Loucy (cell line): ENCODE results near the gene GPR78.

Experiments used
- H2AFZ ChIP-seq: fragments of 200-600 bp; sonication (generic); 2 replicates; pipeline ENCODE4 v1.6.0; 2016; ENCODE audit warnings: antibody characterized with exemption, mild to moderate bottlenecking, low read length, moderate library complexity
- H3F3A ChIP-seq: fragments of 200-600 bp; 2 replicates; pipeline ENCODE4 v1.6.0; 2016; ENCODE audit warnings: antibody characterized with exemption, low read depth, mild to moderate bottlenecking
- H3K27me3 ChIP-seq: fragments of 200-600 bp; sonication (generic); 2 replicates; pipeline ENCODE4 v1.6.1; 2014; ENCODE audit warnings: low read length, mild to moderate bottlenecking; ENCODE audit not compliant: insufficient read depth, poor library complexity, severe bottlenecking
- H3K36me3 ChIP-seq: fragments of 200-600 bp; sonication (generic); 2 replicates; pipeline ENCODE4 v1.6.1; 2016; ENCODE audit warnings: low read length; ENCODE audit not compliant: insufficient read depth
- H3K4me1 ChIP-seq: fragments of 200-600 bp; sonication (generic); 2 replicates; pipeline ENCODE4 v1.5.1; 2014; ENCODE audit warnings: low read length, mild to moderate bottlenecking; ENCODE audit not compliant: insufficient read depth, poor library complexity, severe bottlenecking
- H3K4me2 ChIP-seq: fragments of 200-600 bp; sonication (generic); 2 replicates; pipeline ENCODE4 v1.6.0; 2014; ENCODE audit warnings: antibody characterized with exemption, low read length, low read depth, mild to moderate bottlenecking; ENCODE audit not compliant: poor library complexity, severe bottlenecking
- H3K4me3 ChIP-seq: fragments of 200-600 bp; sonication (generic); 2 replicates; pipeline ENCODE4 v1.5.1; 2014; ENCODE audit warnings: low read length, mild to moderate bottlenecking, mixed read lengths; ENCODE audit not compliant: poor library complexity, severe bottlenecking
- H3K79me2 ChIP-seq: fragments of 200-600 bp; sonication (generic); 2 replicates; pipeline ENCODE4 v1.6.1; 2014; ENCODE audit warnings: low read length; ENCODE audit not compliant: insufficient read depth
- H3K9ac ChIP-seq: fragments of 200-600 bp; sonication (generic); 2 replicates; pipeline ENCODE4 v1.6.0; 2014; ENCODE audit warnings: mild to moderate bottlenecking, low read depth, low read length, moderate library complexity; ENCODE audit not compliant: poor library complexity, severe bottlenecking
- H3K9me2 ChIP-seq: fragments of 200-600 bp; sonication (generic); replicated peaks from 2 replicates; pipeline ENCODE4 v1.6.1; 2016; ENCODE audit warnings: low read depth, low read length, mixed read lengths
- H3K9me3 ChIP-seq: fragments of 200-600 bp; sonication (generic); 2 replicates; pipeline ENCODE4 v1.6.1; 2014; ENCODE audit warnings: mild to moderate bottlenecking, antibody characterized with exemption, low read length, low read depth; ENCODE audit not compliant: insufficient read depth
- H4K20me1 ChIP-seq: fragments of 200-600 bp; sonication (generic); 2 replicates; pipeline ENCODE4 v1.6.0; 2014; ENCODE audit warnings: antibody characterized with exemption, low read length, mild to moderate bottlenecking; ENCODE audit not compliant: insufficient read depth, poor library complexity, severe bottlenecking
- CTCF ChIP-seq: fragments of 200-600 bp; sonication (generic); conservative IDR thresholded peaks from 2 replicates; pipeline ENCODE4 v1.5.1; 2014; ENCODE audit warnings: mild to moderate bottlenecking, antibody characterized with exemption, low read length
- EZH2phosphoT487 ChIP-seq: fragments of 200-600 bp; IDR thresholded peaks from 2 replicates; pipeline ENCODE4 v1.6.1; 2018; ENCODE audit warnings: antibody characterized with exemption, mild to moderate bottlenecking, moderate library complexity, borderline replicate concordance

Gene GPR78

GRCh38 chr4:8616831-8617230, 36.6 kb downstream of the GPR78 start:
- no peaks in the 10 kb centered on the region for H4K20me1 ChIP-seq
- no peaks in the 10 kb centered on the region for H3K36me3 ChIP-seq
- no peaks in the 10 kb centered on the region for H3K27me3 ChIP-seq
- H3K4me3 ChIP-seq, result no peak overlapping the region
- peaks cover 8% of the 10 kb centered on the region; the same call in 1 of the 2 replicates for H3K9me3 ChIP-seq
- no peak overlapping the region for H3K4me2 ChIP-seq
- no peaks in the 10 kb centered on the region for H3F3A ChIP-seq
- no peaks in the 10 kb centered on the region for H3K4me1 ChIP-seq
- H3K79me2 ChIP-seq, result no peaks in the 10 kb centered on the region
- TF ChIP-seq EZH2phosphoT487 (no peak), CTCF (no peak)
- no peaks in the 10 kb centered on the region for H3K9me2 ChIP-seq
- H2AFZ ChIP-seq, result no peak overlapping the region
- H3K9ac ChIP-seq, result no peak overlapping the region

- H3K9ac ChIP-seq, result no peak overlapping the region
- no peaks in the 10 kb centered on the region for H3K9me2 ChIP-seq
- no peaks in the 10 kb centered on the region for H3K79me2 ChIP-seq
- TF ChIP-seq CTCF (no peak), EZH2phosphoT487 (no peak)
- no peaks in the 10 kb centered on the region for H3F3A ChIP-seq
- H2AFZ ChIP-seq, result no peak overlapping the region
- H3K4me2 ChIP-seq, result no peak overlapping the region
- no peaks in the 10 kb centered on the region for H3K4me1 ChIP-seq
- H3K36me3 ChIP-seq, result no peaks in the 10 kb centered on the region
- H3K4me3 ChIP-seq, result no peak overlapping the region
- H4K20me1 ChIP-seq, result no peaks in the 10 kb centered on the region
- no peaks in the 10 kb centered on the region for H3K27me3 ChIP-seq
- H3K9me3 ChIP-seq, result peaks cover 8% of the 10 kb centered on the region; the same call in 1 of the 2 replicates
Observed at GRCh38 chr4:8617486-8618040, 37.4 kb downstream of the GPR78 start.

- H2AFZ ChIP-seq, result no peak overlapping the region
- H3K4me3 ChIP-seq, result no peak overlapping the region
- H3K36me3 ChIP-seq, result no peaks in the 10 kb centered on the region
- H3K9ac ChIP-seq, result no peak overlapping the region
- TF ChIP-seq EZH2phosphoT487, result no peak
- TF ChIP-seq CTCF, result no peak
- H3K4me1 ChIP-seq, result no peaks in the 10 kb centered on the region
- no peaks in the 10 kb centered on the region for H4K20me1 ChIP-seq
- H3K79me2 ChIP-seq, result no peaks in the 10 kb centered on the region
- H3K27me3 ChIP-seq, result no peaks in the 10 kb centered on the region
- H3K4me2 ChIP-seq, result no peak overlapping the region
- H3F3A ChIP-seq, result no peaks in the 10 kb centered on the region
- H3K9me2 ChIP-seq, result no peaks in the 10 kb centered on the region
- peaks cover 8% of the 10 kb centered on the region; the same call in 1 of the 2 replicates for H3K9me3 ChIP-seq
Observed at GRCh38 chr4:8618421-8618820, 38.2 kb downstream of the GPR78 start.
